ENCODE data around the gene CBFA2T2. TPM values are rescaled to one million over a fixed set of nuclear protein-coding genes. Genes with fewer than 3 reads are reported as not detected.
"Not testable (repeated sequence)": the region's sequence is repeated elsewhere in the genome, so short reads cannot be mapped to it uniquely, and the experiment has no call there.

CBFA2T2 gene
- polyA plus RNA-seq, 3 donors from 2014 or later, result 7.5 to 15.5 (median 11.0) TPM

DNA sequence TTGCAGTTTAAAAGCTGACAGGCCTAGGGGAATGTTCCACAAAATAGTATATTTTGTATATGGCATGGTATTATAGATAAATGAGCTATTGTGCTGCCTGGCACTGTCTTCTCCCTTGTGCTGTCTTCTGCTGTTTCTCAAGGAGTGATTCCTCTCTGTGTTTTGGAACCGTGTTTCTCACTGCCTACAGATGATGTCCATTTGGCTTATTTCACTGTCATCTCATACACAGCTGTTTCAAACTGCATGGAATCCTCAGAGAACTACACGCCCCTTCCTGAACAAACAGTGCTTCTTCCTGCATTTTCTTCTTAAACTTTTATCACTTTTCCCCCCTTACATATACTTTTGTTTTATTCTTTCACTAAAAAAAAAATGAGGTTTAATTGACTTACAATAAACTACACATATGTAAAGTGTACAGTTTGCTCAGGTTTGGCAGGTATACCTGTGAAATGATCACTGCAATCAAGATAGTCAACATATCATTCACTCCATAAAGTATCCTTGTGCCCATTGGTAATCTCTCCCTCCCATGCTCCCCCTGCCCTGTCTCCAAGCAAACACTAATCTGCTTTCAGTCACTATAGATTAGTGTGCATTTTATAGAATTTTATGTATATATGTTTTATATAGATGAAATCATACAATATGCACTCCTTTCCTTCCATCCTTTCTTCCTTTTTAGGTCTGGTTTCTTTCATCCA is 43.0 kb downstream of the CBFA2T2 start:
- Mint-ChIP-seq H3K4me3 (no peak overlapping the region), H3K9me3 (no peaks in the 10 kb centered on the region), H3K27ac (peak overlapping the region in 1 of 6 donors; percentile 11), H3K36me3 (peaks cover 0 to 3% (median 0%) of the 10 kb centered on the region in 3 donors), H3K4me1 (peaks cover 0 to 34% of the 10 kb centered on the region in 2 donors), H3K27me3 (ENCODE audit: low read depth in 3 of 3) (no peaks in the 10 kb centered on the region)
- DNase-seq, result no peak

DNA sequence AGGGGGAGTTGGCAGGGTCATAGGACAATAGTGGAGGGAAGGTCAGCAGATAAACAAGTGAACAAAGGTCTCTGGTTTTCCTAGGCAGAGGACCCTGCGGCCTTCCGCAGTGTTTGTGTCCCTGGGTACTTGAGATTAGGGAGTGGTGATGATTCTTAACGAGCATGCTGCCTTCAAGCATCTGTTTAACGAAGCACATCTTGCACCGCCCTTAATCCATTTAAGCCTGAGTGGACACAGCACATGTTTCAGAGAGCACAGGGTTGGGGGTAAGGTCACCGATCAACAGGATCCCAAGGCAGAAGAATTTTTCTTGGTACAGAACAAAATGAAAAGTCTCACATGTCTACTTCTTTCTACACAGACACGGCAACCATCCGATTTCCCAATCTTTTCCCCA is 45.8 kb downstream of the CBFA2T2 start:
- not testable (repeated sequence) for DNase-seq; H3K27ac Mint-ChIP-seq; H3K27me3 Mint-ChIP-seq (ENCODE audit: low read depth in 3 of 3); H3K9me3 Mint-ChIP-seq; H3K36me3 Mint-ChIP-seq; H3K4me3 Mint-ChIP-seq
- H3K4me1 Mint-ChIP-seq, result peaks cover 0 to 42% of the 10 kb centered on the region in 2 donors

DNA sequence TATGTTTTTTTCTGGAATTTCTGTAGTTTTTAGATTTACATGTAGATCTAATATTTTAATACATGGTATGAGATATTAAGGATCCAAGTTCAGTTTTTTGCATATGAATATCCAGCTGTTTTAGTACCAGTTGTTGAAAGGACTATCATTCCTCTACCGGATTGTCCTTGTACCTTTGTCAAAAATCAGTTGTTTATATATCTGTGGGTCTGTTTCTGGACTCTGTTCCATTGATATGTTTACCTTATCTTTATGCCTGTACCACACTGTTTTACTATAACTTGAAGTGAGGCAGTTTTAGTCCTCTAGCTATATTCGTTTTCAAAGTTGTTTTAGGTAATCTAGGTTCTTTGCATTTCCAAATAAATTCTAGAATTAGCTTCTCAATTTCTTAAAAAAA is 47.7 kb downstream of the CBFA2T2 start:
- H3K9me3 Mint-ChIP-seq, result no peaks in the 10 kb centered on the region
- H3K36me3 Mint-ChIP-seq, result no peaks in the 10 kb centered on the region
- H3K27ac Mint-ChIP-seq, result no peak overlapping the region
- H3K4me1 Mint-ChIP-seq, result peaks cover 0 to 25% of the 10 kb centered on the region in 2 donors
- DNase-seq, result no peak
- H3K27me3 Mint-ChIP-seq (ENCODE audit: low read depth in 3 of 3), result no peaks in the 10 kb centered on the region
- no peak overlapping the region for H3K4me3 Mint-ChIP-seq

DNA sequence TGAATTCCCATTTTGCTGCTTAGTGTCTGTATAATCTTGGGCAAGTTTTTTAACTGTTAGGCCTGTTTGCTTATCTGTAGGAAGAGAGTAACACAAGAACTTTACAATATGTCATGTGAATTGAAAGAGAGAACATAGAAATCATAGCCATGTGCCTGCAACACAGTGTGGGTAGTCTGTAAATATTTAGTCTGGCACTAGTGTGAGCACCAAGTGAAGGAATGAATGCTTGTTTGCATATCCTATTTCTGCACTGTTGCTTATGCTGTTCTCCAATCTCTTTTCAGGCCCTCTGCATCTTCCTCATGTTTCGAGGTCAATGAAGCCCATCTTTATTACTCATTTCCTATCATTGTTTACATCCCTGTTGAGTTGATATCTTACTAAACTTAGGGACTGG is 49.2 kb downstream of the CBFA2T2 start:
- Mint-ChIP-seq H3K9me3 (no peaks in the 10 kb centered on the region), H3K36me3 (no peaks in the 10 kb centered on the region), H3K4me3 (no peak overlapping the region), H3K27me3 (ENCODE audit: low read depth in 3 of 3) (no peaks in the 10 kb centered on the region), H3K27ac (peak overlapping the region in 3 of 6 donors; percentile 10 to 54 (median 34)), H3K4me1 (peaks cover 0 to 16% of the 10 kb centered on the region in 2 donors)
- no peak for DNase-seq

DNA sequence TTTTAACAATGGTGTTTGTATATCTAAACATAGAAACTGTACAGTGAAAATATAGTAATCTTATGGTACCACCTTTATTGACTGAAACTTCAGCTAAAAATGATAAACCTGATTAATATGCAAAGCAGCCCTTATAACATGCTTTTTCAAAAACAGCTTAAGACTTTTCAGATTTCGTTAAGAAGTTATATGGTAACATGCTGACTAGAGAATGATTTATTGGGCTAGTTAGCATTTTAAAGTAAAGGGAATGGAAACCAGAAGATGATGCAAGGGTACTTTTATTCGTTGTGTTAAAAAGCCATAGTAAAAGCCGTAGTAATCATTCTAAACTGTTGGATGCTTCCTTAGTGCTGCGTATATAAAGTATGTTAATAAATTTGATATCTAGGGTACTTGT is 50.5 kb downstream of the CBFA2T2 start:
- H3K27ac Mint-ChIP-seq, result no peak overlapping the region
- no peak for DNase-seq
- H3K27me3 Mint-ChIP-seq (ENCODE audit: low read depth in 3 of 3), result no peaks in the 10 kb centered on the region
- H3K9me3 Mint-ChIP-seq, result no peaks in the 10 kb centered on the region
- H3K36me3 Mint-ChIP-seq, result no peaks in the 10 kb centered on the region
- H3K4me3 Mint-ChIP-seq, result no peak overlapping the region
- peaks cover 0 to 16% of the 10 kb centered on the region in 2 donors for H3K4me1 Mint-ChIP-seq

DNA sequence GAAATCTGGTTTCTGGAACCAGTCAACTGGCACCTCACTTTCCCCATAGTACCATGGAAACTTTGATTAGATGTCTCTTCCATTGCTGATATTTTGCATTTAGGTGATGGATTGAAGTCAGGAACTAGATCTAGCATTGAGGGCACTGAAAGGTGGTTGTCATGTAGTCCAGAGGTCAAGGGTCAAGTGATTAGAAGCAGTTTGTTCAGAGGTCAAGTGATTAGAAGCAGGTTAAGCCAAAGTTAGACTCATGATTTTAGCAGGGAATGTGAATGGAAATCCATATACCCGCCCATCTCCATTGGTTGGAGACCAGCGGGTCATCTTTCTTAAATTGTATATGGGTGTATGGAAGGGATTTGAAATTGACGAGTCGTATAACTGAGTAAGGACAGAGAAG is 51.2 kb downstream of the CBFA2T2 start:
- Mint-ChIP-seq H3K4me3 (no peak overlapping the region), H3K9me3 (no peaks in the 10 kb centered on the region), H3K27me3 (ENCODE audit: low read depth in 3 of 3) (no peaks in the 10 kb centered on the region), H3K27ac (no peak overlapping the region), H3K4me1 (peaks cover 0 to 16% of the 10 kb centered on the region in 2 donors), H3K36me3 (no peaks in the 10 kb centered on the region)
- DNase-seq, result no peak

DNA sequence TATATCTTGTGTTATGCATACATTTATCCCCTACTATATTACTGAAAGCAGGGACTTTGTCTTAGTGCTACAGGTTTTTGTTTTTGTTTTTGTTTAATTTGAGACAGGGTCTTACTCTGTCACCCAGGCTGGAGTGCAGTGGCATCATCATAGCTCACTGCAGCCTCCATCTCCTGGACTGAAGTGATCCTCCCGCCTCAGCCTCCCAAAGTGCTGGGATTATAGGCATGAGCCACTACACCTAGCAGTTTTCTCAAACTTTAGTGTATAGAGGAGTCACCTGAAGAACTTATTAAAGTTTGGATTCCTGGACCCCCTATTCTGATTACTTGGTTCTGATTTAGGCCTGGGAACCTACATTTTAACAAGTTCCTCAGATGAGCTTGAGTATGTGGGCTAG is 51.9 kb downstream of the CBFA2T2 start:
- Mint-ChIP-seq H3K4me3 (no peak overlapping the region), H3K27ac (peak overlapping the region in 1 of 6 donors; percentile 25), H3K9me3 (no peaks in the 10 kb centered on the region), H3K4me1 (peaks cover 0 to 16% of the 10 kb centered on the region in 2 donors), H3K36me3 (no peaks in the 10 kb centered on the region), H3K27me3 (ENCODE audit: low read depth in 3 of 3) (no peaks in the 10 kb centered on the region)
- no peak for DNase-seq

DNA sequence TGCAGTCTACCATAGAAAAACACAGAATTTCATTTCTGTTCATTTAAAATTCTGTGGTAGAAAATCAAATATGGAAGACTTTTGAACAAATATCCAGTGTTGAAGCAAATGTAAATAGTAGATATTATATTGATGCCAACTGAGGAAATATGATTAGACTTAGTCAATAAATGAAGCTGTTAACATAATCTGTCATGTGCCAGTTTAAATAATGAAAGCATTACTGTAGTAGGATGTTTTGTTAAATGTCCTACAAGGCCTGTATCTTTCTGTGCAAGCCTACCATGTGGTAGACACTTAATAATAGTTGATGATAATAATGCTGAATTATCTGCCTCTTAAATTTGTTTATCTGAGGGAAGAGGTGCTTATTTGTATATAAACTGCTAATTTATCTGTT is 55.9 kb downstream of the CBFA2T2 start:
- Mint-ChIP-seq H3K4me3 (no peak overlapping the region), H3K27ac (no peak overlapping the region), H3K4me1 (no peaks in the 10 kb centered on the region), H3K27me3 (ENCODE audit: low read depth in 3 of 3) (no peaks in the 10 kb centered on the region), H3K36me3 (no peaks in the 10 kb centered on the region), H3K9me3 (no peaks in the 10 kb centered on the region)
- DNase-seq, result no peak

DNA sequence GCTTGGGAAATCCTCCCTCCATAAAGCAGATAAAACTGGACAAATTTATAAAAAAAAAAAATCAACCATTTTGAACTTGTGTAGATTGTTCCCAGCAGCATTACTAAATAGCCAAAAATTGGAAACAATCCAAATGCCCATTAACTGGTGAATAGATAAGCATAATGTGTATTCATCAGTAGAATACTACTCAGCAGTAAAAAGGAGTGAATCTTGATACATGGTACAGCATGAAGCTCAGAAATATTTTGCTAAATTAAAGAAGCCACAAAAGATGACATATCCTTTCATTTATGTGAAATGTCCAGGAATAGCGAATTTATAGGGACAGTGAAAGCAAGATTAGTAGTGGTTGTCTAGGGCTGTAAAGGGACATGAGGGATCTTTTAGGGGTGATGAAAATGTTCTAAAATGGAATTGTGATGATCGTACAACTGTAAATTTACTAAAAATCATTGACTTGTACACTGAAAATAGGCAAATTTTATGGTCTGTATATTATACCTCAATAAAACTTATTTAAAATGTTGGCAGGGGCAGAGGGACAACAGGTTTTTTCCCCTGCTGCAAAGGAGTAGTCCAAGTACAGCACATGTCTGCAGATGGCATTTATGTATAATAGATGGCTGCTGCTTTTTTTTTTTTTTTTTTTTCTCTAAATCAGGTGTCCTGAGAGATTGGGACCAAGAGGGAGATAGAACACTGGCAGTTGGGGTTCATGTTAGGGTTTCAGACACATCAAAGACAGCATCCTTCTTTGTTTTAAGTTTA is 59.5 kb downstream of the CBFA2T2 start:
- Mint-ChIP-seq H3K4me1 (peaks cover 2 to 9% of the 10 kb centered on the region in 2 donors), H3K36me3 (peaks cover 0 to 6% (median 4%) of the 10 kb centered on the region in 3 donors), H3K4me3 (no peak overlapping the region), H3K9me3 (no peaks in the 10 kb centered on the region), H3K27ac (no peak overlapping the region), H3K27me3 (ENCODE audit: low read depth in 3 of 3) (no peaks in the 10 kb centered on the region)
- DNase-seq, result no peak

DNA sequence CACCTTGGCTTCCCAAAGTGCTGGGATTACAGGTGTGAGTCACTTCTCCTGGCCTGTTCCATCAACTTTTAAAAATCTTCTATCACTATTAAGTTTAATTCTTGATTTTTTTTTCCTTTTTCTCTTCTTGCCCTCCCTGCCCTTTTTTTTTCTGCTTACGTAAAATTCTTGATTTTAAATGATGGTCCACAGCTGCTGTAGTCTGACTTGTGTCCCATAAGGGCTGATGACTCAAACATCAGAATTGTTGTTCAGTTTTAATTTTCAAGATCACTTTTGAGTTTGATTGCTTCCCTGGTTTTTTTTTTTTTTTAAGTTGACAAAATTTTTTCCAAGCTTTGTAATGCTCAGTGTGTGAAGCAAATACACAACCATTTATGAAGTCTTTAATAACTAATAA is 61.9 kb downstream of the CBFA2T2 start:
- Mint-ChIP-seq H3K4me1 (peaks cover 12 to 32% of the 10 kb centered on the region in 2 donors), H3K36me3 (peaks cover 0 to 6% (median 4%) of the 10 kb centered on the region in 3 donors), H3K4me3 (no peak overlapping the region), H3K27ac (peak overlapping the region in 2 of 6 donors; percentile 0 to 1), H3K9me3 (no peaks in the 10 kb centered on the region), H3K27me3 (ENCODE audit: low read depth in 3 of 3) (no peaks in the 10 kb centered on the region)
- no peak for DNase-seq

DNA sequence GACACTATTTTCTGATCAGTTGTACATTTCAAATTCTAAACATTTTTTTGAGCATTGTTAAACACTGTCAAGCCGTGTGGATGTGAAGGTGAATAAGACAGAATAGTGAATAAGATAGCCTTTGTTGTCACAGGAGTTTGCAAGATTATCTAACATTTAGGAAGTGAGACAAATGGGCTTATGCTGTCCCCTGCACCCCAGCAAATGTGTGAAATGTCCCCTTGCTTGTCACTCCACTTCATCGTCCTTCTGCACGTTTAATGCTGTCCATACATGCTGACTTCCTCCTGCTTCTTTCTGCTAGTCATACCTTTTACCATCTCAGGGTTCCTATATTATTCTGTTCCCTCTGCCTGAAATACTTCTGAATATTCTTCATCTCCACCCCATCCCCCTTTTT is 62.6 kb downstream of the CBFA2T2 start:
- Mint-ChIP-seq H3K27ac (peak overlapping the region; percentile 1 to 80 (median 64)), H3K36me3 (peaks cover 0 to 6% (median 4%) of the 10 kb centered on the region in 3 donors), H3K27me3 (ENCODE audit: low read depth in 3 of 3) (no peaks in the 10 kb centered on the region), H3K4me1 (peaks cover 12 to 32% of the 10 kb centered on the region in 2 donors), H3K4me3 (no peak overlapping the region), H3K9me3 (no peaks in the 10 kb centered on the region)
- DNase-seq, result no peak

DNA sequence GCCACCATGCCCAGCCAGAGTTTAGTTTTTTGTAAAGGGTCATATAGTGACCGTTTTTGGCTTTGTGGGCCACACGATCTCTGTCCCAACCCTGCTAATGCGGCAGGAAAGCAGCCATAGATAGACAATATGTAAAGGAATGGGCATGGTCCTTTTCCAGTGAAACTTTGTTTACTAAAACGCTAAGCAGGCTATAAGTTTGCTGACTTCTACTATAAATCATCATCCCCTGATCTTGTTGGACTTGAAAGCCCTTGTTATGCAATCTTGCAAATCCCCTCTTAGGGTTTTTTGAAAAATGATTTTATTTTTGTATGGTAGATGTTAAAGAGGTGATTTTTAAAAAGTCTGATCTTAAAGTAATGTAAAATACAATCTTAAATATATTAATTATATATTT is 63.6 kb downstream of the CBFA2T2 start:
- Mint-ChIP-seq H3K4me3 (no peak overlapping the region), H3K36me3 (peaks cover 0 to 8% (median 6%) of the 10 kb centered on the region in 3 donors), H3K9me3 (no peaks in the 10 kb centered on the region), H3K27ac (peak overlapping the region in 5 of 6 donors; percentile 23 to 91 (median 37)), H3K27me3 (ENCODE audit: low read depth in 3 of 3) (no peaks in the 10 kb centered on the region), H3K4me1 (peaks cover 12 to 32% of the 10 kb centered on the region in 2 donors)
- no peak for DNase-seq

DNA sequence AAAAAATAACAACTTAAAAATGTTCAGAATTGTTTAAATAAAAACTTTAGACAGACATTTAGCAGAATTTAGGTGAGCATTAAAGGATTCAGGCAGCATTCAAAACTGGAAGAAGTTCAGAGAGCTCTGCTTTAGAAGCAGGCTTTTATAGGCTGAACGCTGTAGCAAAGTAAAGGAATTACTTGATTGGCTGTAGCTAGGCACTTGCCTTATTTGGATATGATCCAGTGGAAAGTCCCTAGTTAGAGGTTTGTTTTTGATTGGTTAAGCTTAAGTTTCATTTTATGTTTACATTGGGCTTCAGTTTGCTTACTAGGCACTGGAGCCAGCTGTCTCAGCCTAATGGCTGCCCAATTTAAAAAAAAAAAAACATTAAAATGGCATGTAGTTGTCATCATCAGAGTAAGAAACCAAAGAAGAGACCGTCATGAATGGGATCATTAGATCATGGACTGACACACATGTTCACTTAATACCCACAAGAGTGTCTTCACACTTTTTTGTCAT is 65.1 kb downstream of the CBFA2T2 start:
- peaks cover 0 to 11% (median 6%) of the 10 kb centered on the region in 3 donors for H3K36me3 Mint-ChIP-seq
- no peaks in the 10 kb centered on the region for H3K9me3 Mint-ChIP-seq
- peaks cover 12 to 32% of the 10 kb centered on the region in 2 donors for H3K4me1 Mint-ChIP-seq
- peak overlapping the region; percentile 61 to 84 (median 65) for H3K4me3 Mint-ChIP-seq
- DNase-seq, result peak; percentile 79 to 86 (median 83)
- peak overlapping the region; percentile 91 to 98 (median 95) for H3K27ac Mint-ChIP-seq
- no peaks in the 10 kb centered on the region for H3K27me3 Mint-ChIP-seq (ENCODE audit: low read depth in 3 of 3)

DNA sequence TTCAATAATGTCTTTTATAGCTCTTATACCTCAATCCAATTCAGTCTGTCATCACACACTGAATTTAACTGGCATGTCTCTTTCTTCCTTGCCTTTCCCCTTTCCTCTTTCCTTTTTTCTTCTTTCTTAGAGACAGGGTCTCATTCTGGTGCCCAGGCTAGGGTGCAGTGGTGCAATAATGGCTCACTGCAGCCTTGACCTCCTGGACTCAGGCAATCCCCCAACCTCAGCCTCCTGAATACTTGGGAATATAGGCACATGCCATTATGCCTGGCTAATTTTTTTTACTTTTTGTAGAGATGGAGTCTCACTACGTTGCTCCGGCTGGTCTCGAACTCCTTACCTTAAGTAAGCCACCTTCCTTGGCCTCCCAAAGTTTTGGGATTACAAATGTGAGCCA is 65.9 kb downstream of the CBFA2T2 start:
- Mint-ChIP-seq H3K36me3 (peaks cover 0 to 11% (median 6%) of the 10 kb centered on the region in 3 donors), H3K4me3 (peak overlapping the region in 3 of 5 donors; percentile 41 to 72 (median 49)), H3K9me3 (no peaks in the 10 kb centered on the region)

More for the DNA sequence above, 65.9 kb downstream of the CBFA2T2 start:
- no peak for DNase-seq
- H3K27me3 Mint-ChIP-seq (ENCODE audit: low read depth in 3 of 3), result no peaks in the 10 kb centered on the region
- peaks cover 12 to 32% of the 10 kb centered on the region in 2 donors for H3K4me1 Mint-ChIP-seq
- H3K27ac Mint-ChIP-seq, result peak overlapping the region; percentile 91 to 98 (median 95)

All from immature natural killer cell (primary cell).